Measurements from ENCODE around the gene XRN1.

XRN1 gene

DNA sequence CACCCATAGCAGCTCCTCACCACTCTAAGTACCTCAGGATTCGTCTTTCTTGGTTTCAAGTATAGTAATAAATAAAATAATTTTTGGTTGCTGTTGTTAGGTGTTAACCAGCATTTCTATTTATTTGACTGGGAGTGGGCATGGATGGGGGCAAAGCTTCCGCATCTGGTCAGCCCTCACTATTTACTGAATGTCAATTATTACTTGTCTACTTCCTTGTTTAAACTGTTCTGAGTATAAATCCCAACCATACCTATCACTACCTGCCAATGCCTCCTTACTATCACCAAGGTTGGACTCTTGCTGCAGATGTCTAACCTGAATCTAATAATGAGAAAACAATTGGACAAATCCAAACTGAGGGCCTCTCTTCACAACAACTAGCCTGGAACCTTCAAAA is 180.6 kb downstream of the XRN1 start:
- DNase-seq = no peak

DNA sequence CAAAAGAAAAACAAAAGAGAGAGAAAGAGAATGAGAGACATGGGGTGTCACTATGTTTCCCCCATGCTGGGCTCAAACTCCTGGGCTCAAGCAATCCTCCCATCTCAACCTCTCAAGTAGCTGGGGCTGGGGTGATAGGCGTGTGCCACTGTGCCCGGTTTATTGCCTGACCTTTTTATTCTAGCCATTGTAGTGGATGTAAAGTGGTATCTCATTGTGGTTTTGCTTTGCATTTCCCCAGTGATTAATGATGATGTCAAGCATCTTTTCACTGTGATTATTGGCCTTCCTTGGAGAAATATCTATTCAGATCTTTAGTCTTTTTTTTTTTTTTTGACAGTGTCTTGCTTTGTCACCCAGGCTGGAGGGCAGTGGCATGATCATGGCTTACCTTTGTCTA is 184.7 kb downstream of the XRN1 start:
- no peak for DNase-seq

GRCh38 chr3:142259359-142259758 is 188.5 kb downstream of the XRN1 start:
- no peak for DNase-seq

DNA sequence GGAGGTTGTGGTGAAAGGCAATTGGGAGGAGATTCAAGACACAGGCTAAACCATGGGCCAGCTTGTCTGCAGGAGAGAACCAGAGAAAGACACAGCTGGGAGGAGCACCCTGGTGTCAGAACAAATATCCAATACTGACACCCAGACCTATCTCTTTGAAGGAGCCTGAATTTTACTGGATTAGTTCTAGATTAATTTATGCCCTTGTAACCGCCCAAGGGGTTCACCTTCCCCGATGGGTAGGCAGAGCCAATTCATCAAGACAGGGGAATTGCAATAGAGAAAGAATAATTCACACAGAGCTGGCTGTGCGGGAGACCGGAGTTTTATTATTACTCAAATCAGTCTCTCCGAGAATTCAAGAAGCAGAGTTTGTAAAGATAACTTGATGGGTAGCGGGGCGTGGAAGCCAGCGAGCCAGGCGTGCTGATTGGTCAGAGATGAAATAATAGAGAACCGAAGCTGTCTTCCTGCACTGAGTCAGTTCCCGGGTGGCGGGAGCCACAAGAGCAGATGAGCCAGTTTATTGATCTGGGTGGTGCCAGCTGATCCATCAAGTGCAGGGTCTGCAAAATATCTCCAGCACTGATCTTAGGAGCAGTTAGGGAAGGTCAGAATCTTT is 191.0 kb downstream of the XRN1 start:
- DNase-seq = no peak

Measured in activated T-cell treated with anti-CD3 and anti-CD28 coated beads for 4 hours (primary cell).